Stimulated activated CD8-positive, alpha-beta memory T cell treated with anti-CD3 and anti-CD28 coated beads, Interleukin-2, amount 100 ng/mL, for 48 hours (primary cell): ENCODE data around the gene PLLP.

Experiments used
- DNase-seq, 2 donors: peaks; one replicate each; pipeline ENCODE4 v3.0.0-alpha.2; 2020; ENCODE audit warnings: low read depth in 2 of 2

PLLP gene, protein sequence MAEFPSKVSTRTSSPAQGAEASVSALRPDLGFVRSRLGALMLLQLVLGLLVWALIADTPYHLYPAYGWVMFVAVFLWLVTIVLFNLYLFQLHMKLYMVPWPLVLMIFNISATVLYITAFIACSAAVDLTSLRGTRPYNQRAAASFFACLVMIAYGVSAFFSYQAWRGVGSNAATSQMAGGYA

DNA sequence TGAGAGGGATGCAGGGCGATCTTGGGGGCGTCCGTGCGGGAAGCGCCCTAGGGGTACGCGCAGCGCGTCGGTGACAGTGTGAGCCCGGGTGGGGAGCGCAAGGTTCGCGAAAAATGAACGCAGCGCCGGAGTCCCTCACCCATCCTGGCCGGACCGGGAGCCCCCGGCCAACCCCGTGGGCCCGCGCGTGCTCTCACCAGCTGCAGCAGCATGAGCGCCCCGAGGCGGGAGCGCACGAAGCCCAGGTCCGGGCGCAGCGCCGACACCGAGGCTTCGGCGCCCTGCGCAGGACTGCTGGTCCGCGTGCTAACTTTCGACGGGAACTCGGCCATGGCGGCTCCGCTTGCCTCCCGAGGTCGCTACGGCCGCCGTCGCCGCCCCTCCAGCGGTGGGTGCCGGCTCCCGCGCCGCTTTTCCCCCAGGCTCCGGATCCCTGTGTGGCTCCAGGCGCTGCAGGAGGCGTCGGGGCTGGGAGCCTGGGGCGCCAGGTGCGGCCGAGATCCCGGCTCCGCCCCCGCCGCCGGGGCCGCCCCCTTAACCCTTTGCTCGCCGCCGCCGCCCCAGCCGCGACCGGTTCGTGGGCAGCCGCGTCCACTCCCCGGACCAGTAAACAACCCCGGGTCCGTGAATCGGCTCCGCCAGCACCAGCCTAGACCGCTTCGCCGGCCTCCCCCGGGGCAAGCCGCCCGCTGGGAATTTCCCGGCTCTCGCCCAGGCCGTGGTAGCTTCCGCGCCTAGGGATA is at the start of gene PLLP:
Gene PLLP (minus strand): TSS at position 464 of the 743 bp plus-strand sequence. CDS start 132 bp downstream, at position 332.
- no peak for DNase-seq

DNA sequence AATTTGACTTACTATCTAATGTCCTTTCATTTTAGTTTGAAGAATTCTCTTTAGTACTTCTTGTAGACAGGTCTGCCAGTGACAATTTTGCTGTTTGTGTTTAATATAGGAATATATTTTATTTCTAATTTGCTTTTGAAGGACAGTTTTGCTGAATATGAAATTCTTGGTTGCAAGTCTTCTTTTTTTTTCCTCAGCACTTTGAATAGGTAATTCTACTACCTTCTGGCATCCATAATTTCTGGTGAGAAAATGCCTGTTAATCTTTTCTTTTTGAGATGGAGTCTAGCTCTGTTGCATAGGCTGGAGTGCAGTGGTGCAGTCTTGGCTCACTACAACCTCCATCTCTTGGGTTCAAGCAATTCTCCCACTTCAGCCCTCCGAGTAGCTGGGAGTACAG is 48.9 kb upstream of the PLLP start:
- DNase-seq, result no peak

DNA sequence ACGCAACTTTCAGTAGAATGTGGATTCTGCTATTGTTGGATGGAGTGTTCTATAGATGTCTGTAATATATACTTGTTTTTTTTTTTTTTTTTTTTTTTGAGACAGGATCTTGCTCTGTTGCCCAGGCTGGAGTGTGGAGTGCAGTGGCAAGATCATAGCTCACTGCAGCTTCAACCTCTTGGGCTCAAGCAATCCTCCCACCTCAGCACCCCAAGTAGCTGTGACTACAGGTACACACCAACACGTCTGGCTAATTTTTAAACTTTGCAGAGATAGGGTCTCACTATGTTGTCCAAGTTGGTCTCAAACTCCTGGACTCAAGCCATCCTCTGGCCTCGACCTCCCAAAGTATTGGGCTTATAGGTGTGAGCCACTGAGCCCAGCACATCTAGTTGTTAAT is 46.9 kb upstream of the PLLP start:
- no peak for DNase-seq

DNA sequence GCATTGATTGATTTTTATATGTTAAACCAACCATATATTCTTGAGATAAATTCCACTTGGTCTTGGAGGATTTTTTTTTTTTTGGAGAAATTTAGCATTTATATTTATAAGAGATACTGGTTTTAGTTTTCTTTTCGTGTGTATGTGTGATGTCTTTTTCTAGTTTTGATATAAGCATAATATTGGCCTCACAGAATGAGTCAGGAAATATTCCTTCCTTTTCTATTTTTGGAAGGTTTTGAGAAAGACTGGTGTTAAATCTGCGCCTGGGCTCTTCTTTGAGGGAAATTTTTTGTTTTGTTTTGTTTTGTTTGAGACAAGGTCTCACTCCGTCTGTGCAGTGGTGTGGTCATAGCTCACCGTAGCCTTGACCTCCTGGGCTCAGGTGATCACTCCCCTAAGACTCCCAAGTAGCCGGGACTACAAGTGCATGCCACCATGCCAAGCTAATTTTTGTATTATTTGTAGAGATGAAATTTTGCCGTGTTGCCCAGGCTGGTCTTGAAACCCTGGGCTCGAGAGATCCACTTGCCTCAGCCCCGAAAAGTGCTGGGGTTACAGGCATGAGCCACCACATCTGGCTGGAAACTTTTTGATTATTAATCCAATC is 45.4 kb upstream of the PLLP start:
- DNase-seq, result no peak

DNA sequence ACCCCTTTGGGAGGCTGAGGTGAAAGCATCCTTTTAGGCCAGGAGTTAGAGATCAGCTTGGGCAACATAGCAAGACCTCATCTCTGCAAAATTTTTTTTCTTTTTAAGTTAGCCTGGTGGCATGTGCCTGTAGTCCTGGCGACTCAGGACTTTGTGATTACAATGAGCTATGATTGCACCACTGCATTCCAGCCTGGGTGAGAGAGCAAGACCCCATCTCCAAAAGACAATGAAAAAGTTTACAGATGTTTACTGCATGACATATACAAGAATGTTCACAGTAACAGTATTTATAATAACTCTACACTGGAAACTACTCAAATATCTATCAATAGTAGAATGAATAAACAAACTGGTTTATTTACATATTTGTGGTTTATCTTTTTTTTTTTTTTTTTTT is 41.0 kb upstream of the PLLP start:
- DNase-seq, result no peak

DNA sequence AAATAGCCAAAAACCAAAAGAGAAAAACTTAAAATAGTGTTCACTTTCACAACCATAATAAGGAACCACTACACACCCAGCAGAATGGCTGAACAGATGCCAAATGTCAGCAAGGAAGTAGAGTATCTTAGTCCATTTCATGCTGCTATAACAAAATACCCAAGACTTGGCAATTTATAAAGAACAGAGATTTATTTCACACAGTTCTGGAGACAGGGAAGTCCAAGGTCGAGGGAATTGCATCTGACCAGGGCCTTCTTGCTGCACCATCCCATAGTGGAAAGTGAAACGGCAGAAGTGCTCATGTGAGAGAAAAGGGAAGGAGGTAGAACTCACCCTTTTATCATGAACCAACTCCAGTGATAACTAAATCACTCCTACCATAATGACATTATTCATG is 40.3 kb upstream of the PLLP start:
- no peak for DNase-seq

DNA sequence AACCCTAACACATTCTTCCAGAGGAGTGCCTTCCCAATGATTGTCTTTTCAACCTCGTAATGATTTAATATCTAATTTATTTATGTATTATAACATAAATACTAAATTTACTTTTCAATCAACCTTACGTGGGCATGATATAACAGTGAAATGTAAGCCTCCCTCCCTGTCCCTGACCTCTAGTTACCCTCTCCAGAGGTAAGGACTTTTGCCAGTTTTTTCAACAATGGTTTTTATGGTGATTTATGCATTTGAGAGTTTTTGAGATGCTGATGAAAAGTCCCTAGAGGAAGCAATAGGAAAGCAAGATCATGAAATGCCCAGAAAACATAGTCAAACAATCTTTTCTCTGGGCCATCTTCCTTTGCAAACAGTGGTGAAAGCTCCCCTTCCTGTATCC is 35.2 kb upstream of the PLLP start:
- no peak for DNase-seq

DNA sequence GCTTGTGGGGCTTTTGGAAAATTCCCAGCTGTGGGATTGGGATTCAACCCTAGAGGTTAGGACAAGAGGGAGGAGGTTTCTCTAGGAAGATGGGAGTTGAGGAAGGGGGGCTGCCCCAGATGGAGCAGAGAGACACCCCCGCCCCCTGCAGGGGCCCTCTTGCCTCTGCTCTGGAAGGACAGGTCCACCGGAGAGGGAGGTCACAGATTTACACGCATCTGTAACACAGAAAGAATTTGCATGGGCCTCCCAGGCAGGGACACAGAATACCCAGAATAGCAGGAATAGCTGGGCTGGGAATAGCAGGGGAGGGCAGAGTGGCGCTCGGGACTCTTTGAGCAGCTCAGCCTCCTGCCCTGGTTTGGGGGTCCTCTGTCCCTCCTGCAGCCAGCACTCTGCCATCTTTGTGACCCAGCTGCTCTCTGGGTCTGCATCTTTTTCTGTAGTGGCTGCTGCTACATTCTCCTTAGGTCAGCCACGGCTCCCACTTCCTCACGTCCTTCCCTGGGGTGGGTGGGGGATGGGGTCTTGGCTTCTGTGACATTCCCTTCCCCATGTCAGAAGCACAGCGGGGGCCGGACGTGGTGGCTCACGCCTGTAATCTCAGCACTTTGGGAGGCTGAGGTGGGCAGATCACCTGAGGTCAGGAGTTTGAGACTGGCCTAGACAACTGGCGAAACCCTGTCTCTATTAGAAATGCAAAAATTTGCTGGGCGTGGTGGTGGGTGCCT is 33.9 kb upstream of the PLLP start:
- no peak for DNase-seq

DNA sequence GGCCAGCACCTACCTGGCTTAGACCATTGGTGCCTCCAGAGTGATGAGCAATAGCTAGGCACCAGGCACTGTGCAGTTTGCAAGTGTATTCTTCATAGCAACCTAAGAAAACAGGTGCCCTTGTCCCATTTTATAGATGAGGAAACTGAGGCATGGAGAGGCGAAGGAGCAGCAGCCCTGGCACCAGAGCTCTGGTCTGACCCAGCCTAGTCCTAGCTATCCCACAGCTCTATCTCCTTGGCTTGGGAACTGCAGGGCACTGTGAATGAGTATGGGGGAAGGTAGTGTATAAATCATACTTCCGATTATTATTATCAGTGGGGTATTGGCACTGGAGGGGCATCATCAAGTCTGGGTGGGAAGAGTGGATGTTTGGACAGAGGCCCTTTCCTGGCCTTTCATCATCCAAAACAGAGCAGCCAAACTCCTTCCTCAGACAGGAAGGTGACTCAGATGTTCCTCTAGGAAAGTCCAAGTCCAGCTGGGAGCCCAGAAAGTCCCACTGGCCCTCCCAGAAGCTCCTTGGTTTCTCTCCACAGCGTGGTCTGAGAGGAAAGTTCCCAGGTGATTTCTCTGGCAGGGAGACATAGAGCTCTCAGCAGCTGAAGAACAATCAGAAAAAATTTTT is 32.0 kb upstream of the PLLP start:
- no peak for DNase-seq

DNA sequence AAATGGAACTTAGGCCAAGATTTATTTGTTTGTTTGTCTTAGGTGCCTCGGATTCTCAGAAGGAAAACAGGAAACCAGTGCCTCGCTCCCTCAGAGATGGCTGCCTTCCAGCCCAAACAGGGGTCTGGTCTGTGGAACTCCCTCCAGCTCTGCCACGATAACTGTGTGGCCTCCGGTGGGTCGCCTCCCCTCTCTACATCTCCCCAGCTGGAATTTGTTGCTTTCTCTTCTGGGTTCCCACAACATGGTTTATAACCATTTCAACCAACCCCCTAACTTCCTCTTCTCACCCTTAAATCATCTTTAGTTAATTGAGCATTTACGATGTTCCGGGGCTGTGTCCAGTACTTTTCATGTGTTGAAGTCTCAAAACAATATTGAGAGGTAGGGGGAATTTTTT is 30.9 kb upstream of the PLLP start:
- no peak for DNase-seq

DNA sequence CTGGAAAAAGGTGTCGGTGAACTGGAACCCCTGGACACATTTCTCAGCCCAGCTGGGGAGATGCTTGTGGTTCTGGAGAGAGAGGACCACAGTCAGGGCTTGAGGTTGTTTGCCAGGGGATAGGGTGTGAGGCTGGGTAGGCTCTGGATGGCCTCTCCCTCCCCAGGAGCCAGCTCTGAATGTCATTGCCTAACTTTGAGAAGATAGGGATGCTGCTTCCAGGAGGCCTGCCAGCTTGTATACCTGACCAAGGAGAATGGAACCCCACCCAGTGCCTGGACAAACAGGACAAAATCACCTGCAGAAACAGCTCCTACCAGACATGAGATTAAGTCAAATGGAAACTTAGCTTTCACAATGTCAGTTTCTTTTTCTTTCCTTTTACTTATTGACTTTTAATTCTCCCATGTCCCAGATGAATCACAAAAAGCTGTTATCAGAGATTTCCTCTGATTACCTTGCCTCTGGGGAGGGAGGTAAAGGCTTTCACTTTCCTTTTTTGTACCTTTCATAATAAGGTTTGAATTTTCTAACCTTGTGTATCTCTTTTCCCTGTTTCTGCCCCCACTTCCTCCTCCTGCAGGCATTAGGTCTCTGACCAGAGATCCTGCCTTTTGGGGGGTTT is 29.8 kb upstream of the PLLP start:
- no peak for DNase-seq

DNA sequence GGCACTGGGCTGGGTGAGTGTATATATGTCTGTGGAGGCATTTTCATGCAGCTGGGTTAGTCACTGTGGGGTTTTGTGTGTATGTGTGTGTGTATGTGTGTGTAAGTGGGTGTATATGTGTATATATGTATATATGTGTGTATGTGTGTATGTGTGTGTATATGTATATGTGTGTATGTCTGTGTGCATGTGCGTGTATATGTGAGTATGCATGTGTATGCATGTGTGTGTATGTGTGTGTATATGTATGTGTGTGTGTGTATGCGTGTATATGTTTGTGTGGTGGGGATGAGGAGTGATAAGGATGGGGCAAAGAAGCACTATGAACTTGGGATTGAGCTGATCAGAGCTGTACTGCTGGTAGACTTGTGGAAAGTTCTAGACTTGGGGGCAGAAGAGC is 29.0 kb upstream of the PLLP start:
- no peak for DNase-seq

DNA sequence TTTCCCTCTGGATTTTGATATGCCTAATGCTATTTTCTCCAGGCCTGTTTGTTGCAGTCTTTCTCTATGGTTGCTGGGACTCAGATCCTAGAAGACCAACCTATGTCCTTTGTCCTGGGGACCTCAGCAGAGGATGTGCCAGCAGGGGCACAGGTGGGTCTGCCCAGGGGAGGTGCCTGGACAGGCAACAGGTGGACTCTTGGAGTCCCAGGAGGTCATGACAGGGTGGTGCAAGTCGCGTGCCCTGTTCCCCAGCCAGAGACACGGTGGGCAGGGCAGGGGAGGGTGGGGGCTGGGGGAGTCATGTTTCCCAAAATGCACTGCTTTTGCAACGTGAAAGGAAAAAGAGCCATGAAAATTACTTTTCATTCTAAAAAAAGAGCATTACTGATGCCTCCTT is 26.3 kb upstream of the PLLP start:
- DNase-seq, result no peak

DNA sequence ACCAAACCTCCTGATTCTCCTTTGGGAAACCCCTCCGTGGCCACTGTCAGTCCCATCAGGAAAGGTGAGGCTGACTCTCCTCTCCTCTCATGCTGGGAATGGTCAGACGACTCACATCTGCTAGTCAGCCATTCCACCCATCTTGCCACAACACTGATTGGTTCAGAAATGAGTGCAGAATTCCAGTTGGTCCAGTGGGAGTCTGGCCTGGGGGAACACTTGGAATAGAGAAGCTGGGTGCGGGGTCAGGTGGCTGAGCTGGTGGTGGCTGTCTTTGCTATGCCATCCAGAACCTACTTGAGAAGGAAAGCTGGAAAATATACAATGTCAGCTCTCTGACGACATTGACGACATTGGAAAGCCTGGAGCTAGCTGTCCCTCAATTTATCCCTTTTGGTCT is 23.6 kb upstream of the PLLP start:
- DNase-seq, result no peak

DNA sequence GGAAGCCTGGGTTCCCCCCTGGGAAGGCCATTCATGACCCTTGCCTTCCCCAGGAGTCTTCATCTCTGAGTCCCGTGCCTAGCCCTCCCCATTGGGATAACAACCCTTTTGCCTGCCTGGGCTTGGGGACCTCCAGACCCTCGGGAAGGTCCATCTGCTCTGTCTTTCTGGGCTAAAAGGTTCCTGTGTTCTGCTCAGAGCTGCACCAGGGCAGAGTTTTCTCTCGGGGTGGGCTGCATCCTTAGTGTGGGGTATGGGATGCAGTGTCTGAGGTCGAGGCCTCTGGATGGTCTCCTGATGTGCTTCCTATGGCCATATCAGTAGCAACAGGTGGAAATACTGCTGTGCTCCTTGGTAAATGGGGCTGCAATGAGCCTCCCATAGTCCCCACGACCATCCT is 22.9 kb upstream of the PLLP start:
- no peak for DNase-seq

DNA sequence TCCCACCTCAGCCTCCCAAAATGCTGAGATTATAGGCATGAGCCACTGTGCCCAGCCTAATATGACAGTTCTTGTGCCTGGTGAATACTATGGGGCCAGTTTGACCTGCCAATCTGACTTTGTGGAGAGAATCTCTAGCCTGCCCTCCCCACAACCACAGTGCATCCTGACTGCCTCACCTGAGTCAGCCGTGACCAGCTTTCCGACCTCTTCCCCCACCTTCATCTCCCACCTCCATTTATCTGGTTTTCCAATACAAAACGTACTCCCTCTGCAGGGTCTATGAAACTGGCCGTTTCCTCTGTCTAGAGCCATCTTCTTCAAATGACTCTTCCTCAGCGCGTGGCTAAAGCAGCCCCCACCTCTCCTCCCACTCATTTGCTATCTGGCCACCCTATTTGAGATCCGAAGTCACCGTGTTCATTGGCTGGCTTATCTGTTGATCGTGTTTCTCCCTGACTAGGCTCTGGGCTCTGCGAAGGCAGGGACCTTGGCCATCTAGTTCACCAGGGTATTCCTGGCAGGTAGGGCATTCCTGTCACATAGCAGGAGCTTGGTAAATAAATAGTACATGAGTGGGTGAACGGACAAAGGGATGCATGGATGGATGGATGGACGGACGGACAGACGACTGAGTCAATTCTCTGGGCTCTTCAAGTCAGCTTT is 22.3 kb upstream of the PLLP start:
- DNase-seq, result no peak

DNA sequence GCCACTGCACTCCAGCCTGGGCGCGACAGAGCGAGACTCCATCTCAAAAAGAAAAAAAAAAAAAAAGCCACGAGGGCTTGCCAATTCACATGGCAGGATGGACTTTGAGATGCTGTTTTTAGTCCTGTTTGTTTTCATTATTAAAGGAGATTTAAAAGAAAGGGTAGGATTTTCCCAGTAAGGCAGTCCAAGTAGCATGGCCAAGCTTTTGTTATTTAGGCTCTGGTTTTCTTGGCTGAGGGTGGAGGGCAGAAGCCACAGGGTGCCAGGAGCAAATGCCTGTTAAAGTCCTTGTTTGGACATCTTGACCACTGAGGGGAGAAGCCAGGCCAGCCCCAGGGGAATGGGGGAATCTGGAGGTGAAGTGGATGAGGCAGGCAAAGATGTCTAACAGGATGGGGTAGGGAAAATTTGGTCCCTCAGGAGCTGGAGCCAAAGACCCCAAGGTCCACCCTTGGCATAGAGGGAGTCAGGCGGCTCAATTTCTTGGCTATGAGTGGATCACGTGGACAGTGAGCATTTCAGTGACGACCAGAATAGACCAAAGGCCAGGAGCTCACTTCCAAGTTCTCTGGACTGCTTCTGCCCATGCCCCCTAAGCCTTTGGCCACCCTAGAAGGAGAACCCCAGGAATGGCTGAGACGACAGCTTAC is 20.8 kb upstream of the PLLP start:
- no peak for DNase-seq

DNA sequence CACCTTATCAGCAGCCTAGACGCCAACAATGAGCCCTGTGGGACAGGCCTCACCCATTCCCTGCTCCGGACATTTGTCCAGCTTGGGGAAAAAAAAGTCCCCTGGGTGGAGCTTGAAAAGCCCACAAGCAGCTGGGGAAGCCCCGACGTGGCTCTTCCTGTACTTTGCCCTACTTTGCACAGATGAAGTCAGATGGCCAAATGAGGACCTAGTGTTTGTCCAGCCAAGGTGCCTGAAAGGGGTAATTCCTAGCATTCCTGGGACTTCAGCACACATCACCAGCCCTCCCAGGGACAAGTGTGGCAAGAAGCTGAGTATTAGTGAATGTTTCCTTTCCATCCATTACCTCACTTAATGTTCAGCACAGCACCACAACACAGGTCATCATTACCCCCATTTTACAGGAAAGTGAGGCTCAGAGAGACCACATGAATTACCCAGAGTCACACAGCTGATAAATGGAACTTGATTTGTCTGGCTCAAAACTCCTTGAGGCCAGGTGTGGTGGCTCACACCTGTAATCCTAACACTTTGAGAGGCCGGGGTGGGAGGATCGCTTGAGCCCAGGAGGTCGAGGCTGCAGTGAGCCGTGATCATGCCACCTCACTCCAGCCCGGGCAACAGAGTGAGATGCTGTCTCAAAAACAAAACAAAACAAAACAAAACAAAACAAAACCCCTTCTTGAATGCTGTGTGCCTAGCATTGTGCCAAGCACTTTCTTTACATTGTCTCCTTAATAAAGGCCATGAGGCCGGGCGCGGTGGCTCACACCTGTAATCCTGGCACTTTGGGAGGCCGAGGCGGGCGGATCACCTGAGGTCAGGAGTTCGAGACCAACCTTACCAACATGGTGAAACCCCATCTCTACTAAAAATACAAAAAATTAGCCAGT is 19.9 kb upstream of the PLLP start:
- DNase-seq, result no peak

DNA sequence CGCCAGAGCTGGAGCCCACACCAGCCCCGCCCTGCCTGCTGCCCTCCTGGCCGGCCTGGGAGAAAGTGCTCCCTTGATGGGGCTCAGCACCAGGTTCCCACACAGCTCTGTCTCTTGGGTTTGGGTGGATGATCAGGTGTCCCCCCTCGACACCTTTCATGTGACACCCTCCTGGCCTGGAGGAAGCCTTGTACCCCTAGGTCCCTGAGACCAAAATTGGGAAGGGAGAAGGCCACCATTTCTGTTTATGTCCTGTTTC is 19.4 kb upstream of the PLLP start:
- DNase-seq, result no peak
